Activated CD4-positive, alpha-beta memory T cell treated with anti-CD3 and anti-CD28 coated beads for 36 hours (primary cell): ENCODE data around the gene ASIC2. TPM values are rescaled to one million over a fixed set of nuclear protein-coding genes. Genes with fewer than 3 reads are reported as not detected.
"Not testable (repeated sequence)": the region's sequence is repeated elsewhere in the genome, so short reads cannot be mapped to it uniquely, and the experiment has no call there.

Experiments used
- CTCF ChIA-PET: fragments of 350-600 bp; sonication (Branson Sonifier 250); formaldehyde crosslinking; loops from one replicate; lab custom pipeline; 2021; ENCODE audit warnings: antibody characterized with exemption, inconsistent platforms; lab: Charles Lee
- POLR2A ChIA-PET: fragments of 350-600 bp; sonication (Branson Sonifier 250); formaldehyde crosslinking; loops from one replicate; lab custom pipeline; 2021; ENCODE audit warnings: antibody characterized with exemption; lab: Charles Lee
- DNase-seq: peaks from one replicate; pipeline ENCODE4 v3.0.0-alpha.2; 2020
- H3K27ac Mint-ChIP-seq: one replicate; pipeline ENCODE4 v1.8.0; 2021; ENCODE audit warnings: mixed read lengths
- H3K27me3 Mint-ChIP-seq: one replicate; pipeline ENCODE4 v1.8.0; 2021; ENCODE audit warnings: mixed read lengths
- H3K36me3 Mint-ChIP-seq: one replicate; pipeline ENCODE4 v1.8.0; 2021; ENCODE audit warnings: mixed read lengths
- H3K4me1 Mint-ChIP-seq: one replicate; pipeline ENCODE4 v1.8.0; 2021; ENCODE audit warnings: low read depth, mixed read lengths
- H3K4me3 Mint-ChIP-seq: one replicate; pipeline ENCODE4 v1.8.0; 2021; ENCODE audit warnings: mild to moderate bottlenecking, mixed read lengths
- H3K9me3 Mint-ChIP-seq: one replicate; pipeline ENCODE4 v1.8.0; 2021; ENCODE audit warnings: mixed read lengths
- intact Hi-C: fragments of 100-400 bp; cut with micrococcal nuclease; formaldehyde crosslinking; loops from one replicate; pipeline ENCODE4 v1.15.1; 2023
- total RNA-seq, 2 experiments: library from RNA; stranded (reverse); gene quantifications; one replicate each; pipeline ENCODE4 v1.2.3, GENCODE V29; 2021

The ASIC2 gene
- total RNA-seq, 2 experiments from 2014 or later, result not detected

- Mint-ChIP-seq H3K4me3 (no peak overlapping the region), H3K9me3 (no peaks in the 10 kb centered on the region), H3K27ac (no peak overlapping the region), H3K4me1 (no peaks in the 10 kb centered on the region), H3K36me3 (no peaks in the 10 kb centered on the region), H3K27me3 (peaks cover 4% of the 10 kb centered on the region)
- ChIA-PET CTCF (interaction anchor here (1.0 to 3.6 kb wide), 2 partner anchors 11 to 73 kb away, joined by 3 to 13 read pairs; no protein-coding TSS in a partner anchor), POLR2A (no interaction called here)
- DNase-seq, result no peak
- intact Hi-C loops, result no loop called here
Observed at GRCh38 chr17:33009636-33010035, 283.5 kb downstream of the ASIC2 start.

- Mint-ChIP-seq H3K36me3 (no peaks in the 10 kb centered on the region), H3K27me3 (peaks cover 4% of the 10 kb centered on the region), H3K4me1 (no peaks in the 10 kb centered on the region), H3K9me3 (no peaks in the 10 kb centered on the region), H3K27ac (no peak overlapping the region), H3K4me3 (no peak overlapping the region)
- CTCF ChIA-PET, result no interaction called here
- POLR2A ChIA-PET, result no interaction called here
- intact Hi-C loops, result no loop called here
- DNase-seq, result no peak
Observed at GRCh38 chr17:33007186-33007585, 285.9 kb downstream of the ASIC2 start.

- ChIA-PET CTCF (interaction anchor here (1.0 to 1.8 kb wide), 3 partner anchors 18 to 220 kb away, joined by 3 to 7 read pairs (median 4); no protein-coding TSS in a partner anchor), POLR2A (no interaction called here)
- H3K27ac Mint-ChIP-seq, result no peak overlapping the region
- H3K4me3 Mint-ChIP-seq, result no peak overlapping the region
- intact Hi-C loops, result no loop called here
- DNase-seq, result no peak
- no peaks in the 10 kb centered on the region for H3K36me3 Mint-ChIP-seq
- no peaks in the 10 kb centered on the region for H3K9me3 Mint-ChIP-seq
- H3K4me1 Mint-ChIP-seq, result peaks cover 4% of the 10 kb centered on the region
- peaks cover 12% of the 10 kb centered on the region for H3K27me3 Mint-ChIP-seq
Observed at GRCh38 chr17:33002246-33002645, 290.8 kb downstream of the ASIC2 start.

GRCh38 chr17:32998887-32999228, 294.2 kb downstream of the ASIC2 start:
- Mint-ChIP-seq H3K36me3 (no peaks in the 10 kb centered on the region), H3K4me1 (peaks cover 4% of the 10 kb centered on the region), H3K27me3 (peaks cover 12% of the 10 kb centered on the region), H3K4me3 (no peak overlapping the region), H3K27ac (no peak overlapping the region), H3K9me3 (no peaks in the 10 kb centered on the region)
- CTCF ChIA-PET, result interaction anchor here (0.6 to 4.4 kb wide), 14 partner anchors 11 to 340 kb away, joined by 3 to 36 read pairs (median 5); no protein-coding TSS in a partner anchor
- POLR2A ChIA-PET, result no interaction called here
- intact Hi-C loops, result loop anchor here (1.0 kb wide), 2 partner anchors 58 to 216 kb away; no protein-coding TSS in a partner anchor
- no peak for DNase-seq

GRCh38 chr17:32998111-32998886, 294.8 kb downstream of the ASIC2 start:
- Mint-ChIP-seq H3K27ac (no peak overlapping the region), H3K36me3 (no peaks in the 10 kb centered on the region), H3K4me1 (peaks cover 4% of the 10 kb centered on the region), H3K4me3 (no peak overlapping the region), H3K9me3 (no peaks in the 10 kb centered on the region), H3K27me3 (peaks cover 12% of the 10 kb centered on the region)
- peak; percentile 80 for DNase-seq
- ChIA-PET POLR2A (no interaction called here), CTCF (interaction anchor here (0.6 to 4.4 kb wide), 24 partner anchors 10 to 535 kb away, joined by 3 to 36 read pairs (median 4); partner anchors contain the start of gene MYO1D)
- intact Hi-C loops, result loop anchor here (1.0 kb wide), 2 partner anchors 57 to 215 kb away; no protein-coding TSS in a partner anchor

- H3K9me3 Mint-ChIP-seq, result no peaks in the 10 kb centered on the region
- DNase-seq, result no peak
- peaks cover 16% of the 10 kb centered on the region for H3K27me3 Mint-ChIP-seq
- no peak overlapping the region for H3K4me3 Mint-ChIP-seq
- CTCF ChIA-PET, result interaction anchor here (0.7 to 4.4 kb wide), 5 partner anchors 9 to 212 kb away, joined by 3 to 36 read pairs (median 4); no protein-coding TSS in a partner anchor
- intact Hi-C loops, result no loop called here
- H3K36me3 Mint-ChIP-seq, result no peaks in the 10 kb centered on the region
- peaks cover 4% of the 10 kb centered on the region for H3K4me1 Mint-ChIP-seq
- no peak overlapping the region for H3K27ac Mint-ChIP-seq
- POLR2A ChIA-PET, result no interaction called here
Observed at GRCh38 chr17:32995416-32996045, 297.6 kb downstream of the ASIC2 start.

- Mint-ChIP-seq H3K4me1 (peaks cover 4% of the 10 kb centered on the region), H3K36me3 (no peaks in the 10 kb centered on the region), H3K4me3 (no peak overlapping the region), H3K27me3 (peaks cover 17% of the 10 kb centered on the region), H3K27ac (no peak overlapping the region), H3K9me3 (peaks cover 4% of the 10 kb centered on the region)
- DNase-seq, result peak; percentile 12
- ChIA-PET POLR2A (no interaction called here), CTCF (interaction anchor here (1.0 kb wide), 1 partner anchor 53 kb away, joined by 3 read pairs; no protein-coding TSS in a partner anchor)
- intact Hi-C loops, result no loop called here
Observed at GRCh38 chr17:32993977-32994376, 299.1 kb downstream of the ASIC2 start.

GRCh38 chr17:32992321-32993033, 300.6 kb downstream of the ASIC2 start:
- peaks cover 18% of the 10 kb centered on the region for H3K9me3 Mint-ChIP-seq
- H3K36me3 Mint-ChIP-seq, result no peaks in the 10 kb centered on the region
- H3K27me3 Mint-ChIP-seq, result peaks cover 10% of the 10 kb centered on the region
- ChIA-PET CTCF (no interaction called here), POLR2A (no interaction called here)
- intact Hi-C loops, result no loop called here
- DNase-seq, result no peak
- no peak overlapping the region for H3K27ac Mint-ChIP-seq
- H3K4me3 Mint-ChIP-seq, result no peak overlapping the region
- no peaks in the 10 kb centered on the region for H3K4me1 Mint-ChIP-seq

GRCh38 chr17:32988481-32989101, 304.5 kb downstream of the ASIC2 start:
- H3K27me3 Mint-ChIP-seq, result peaks cover 9% of the 10 kb centered on the region
- no peak overlapping the region for H3K27ac Mint-ChIP-seq
- no peaks in the 10 kb centered on the region for H3K36me3 Mint-ChIP-seq
- no peak for DNase-seq
- H3K4me3 Mint-ChIP-seq, result no peak overlapping the region
- H3K9me3 Mint-ChIP-seq, result peaks cover 20% of the 10 kb centered on the region
- H3K4me1 Mint-ChIP-seq, result no peaks in the 10 kb centered on the region
- CTCF ChIA-PET, result no interaction called here
- POLR2A ChIA-PET, result no interaction called here
- intact Hi-C loops, result no loop called here

GRCh38 chr17:32987868-32988267, 305.2 kb downstream of the ASIC2 start:
- H3K27me3 Mint-ChIP-seq, H3K4me1 Mint-ChIP-seq, H3K36me3 Mint-ChIP-seq, DNase-seq, POLR2A ChIA-PET, intact Hi-C loops, H3K4me3 Mint-ChIP-seq, H3K27ac Mint-ChIP-seq: not testable (repeated sequence)
- CTCF ChIA-PET, result interaction anchor here (0.8 to 1.4 kb wide), 2 partner anchors 10 to 205 kb away, joined by 3 to 4 read pairs; no protein-coding TSS in a partner anchor
- peaks cover 20% of the 10 kb centered on the region for H3K9me3 Mint-ChIP-seq

GRCh38 chr17:32987453-32987805, 305.7 kb downstream of the ASIC2 start:
- intact Hi-C loops, result not testable (repeated sequence)
- CTCF ChIA-PET, result interaction anchor here (0.8 to 1.4 kb wide), 2 partner anchors 11 to 204 kb away, joined by 3 to 4 read pairs; no protein-coding TSS in a partner anchor

More at GRCh38 chr17:32987453-32987805, 305.7 kb downstream of the ASIC2 start:
- POLR2A ChIA-PET, DNase-seq, H3K4me1 Mint-ChIP-seq, H3K27ac Mint-ChIP-seq, H3K36me3 Mint-ChIP-seq, H3K4me3 Mint-ChIP-seq: not testable (repeated sequence)
- H3K27me3 Mint-ChIP-seq, result peaks cover 13% of the 10 kb centered on the region
- H3K9me3 Mint-ChIP-seq, result peaks cover 21% of the 10 kb centered on the region
